Panc1 (cell line): ENCODE data around the gene IGBP1. TPM values are rescaled to one million over a fixed set of nuclear protein-coding genes. Genes with fewer than 3 reads are reported as not detected.

ENCODE experiments used
- ATAC-seq: fragments of 200-7000 bp; cut with Tn5 transposase; 2 replicates; pipeline ENCODE4 v1.9.1; 2020; ENCODE audit warnings: mild to moderate bottlenecking, moderate library complexity
- BruUV-seq: library from RNA; stranded (reverse); fragments of 400-500 nt; replicated peaks from 2 replicates; lab custom pipeline; 2021; lab: Mats Ljungman, UMichigan
- CTCF ChIA-PET: fragments of 300-600 bp; sonication (Branson Sonifier 250); formaldehyde crosslinking; loops from one replicate; lab custom pipeline; 2022; ENCODE audit warnings: antibody characterized with exemption; lab: Charles Lee
- POLR2A ChIA-PET: fragments of 300-600 bp; sonication (Branson Sonifier 250); formaldehyde crosslinking; loops from one replicate; lab custom pipeline; 2022; ENCODE audit warnings: antibody characterized with exemption; lab: Charles Lee
- DNase-seq: peaks from one replicate; pipeline ENCODE4 v3.0.0-alpha.2; 2010; ENCODE audit warnings: low read depth, low spot score
- H3K27ac ChIP-seq: 2 replicates; pipeline ENCODE4 v1.5.1; 2011; ENCODE audit warnings: mild to moderate bottlenecking, low read length, inconsistent platforms
- H3K27me3 ChIP-seq: fragments of 200-500 bp; sonication (Bioruptor generic); 2 replicates; pipeline ENCODE4 v1.6.0; 2014; ENCODE audit warnings: low read length, inconsistent platforms; ENCODE audit not compliant: control insufficient read depth, insufficient read depth
- H3K36me3 ChIP-seq: fragments of 200-500 bp; sonication (Bioruptor generic); 2 replicates; pipeline ENCODE4 v1.5.1; 2014; ENCODE audit warnings: inconsistent platforms, mild to moderate bottlenecking, low read length, moderate library complexity; ENCODE audit not compliant: control insufficient read depth, insufficient read depth
- H3K4me1 ChIP-seq: 2 replicates; pipeline ENCODE4 v1.5.1; 2011; ENCODE audit warnings: inconsistent platforms, mild to moderate bottlenecking, low read length, moderate library complexity; ENCODE audit not compliant: control insufficient read depth, insufficient read depth
- H3K4me3 ChIP-seq, 2 experiments: 2 replicates each; pipeline ENCODE4 v1.5.1; 2011 to 2012; ENCODE audit warnings: low read depth in 2 of 2, low read length in 2 of 2, mild to moderate bottlenecking in 2 of 2, inconsistent platforms in 1 of 2, moderate library complexity in 1 of 2
- H3K9me3 ChIP-seq: fragments of 200-500 bp; sonication (Bioruptor generic); 2 replicates; pipeline ENCODE4 v1.5.1; 2014; ENCODE audit warnings: low read depth, mild to moderate bottlenecking, inconsistent platforms, low read length, moderate library complexity; ENCODE audit not compliant: control insufficient read depth, insufficient read depth
- CTCF ChIP-seq: fragments of 450-650 bp; IDR thresholded peaks from 2 replicates; pipeline ENCODE4 v1.5.1; 2017; ENCODE audit warnings: mild to moderate bottlenecking
- POLR2AphosphoS5 ChIP-seq: IDR thresholded peaks from 2 replicates; pipeline ENCODE4 v1.6.1; 2012; ENCODE audit warnings: mild to moderate bottlenecking, low read depth, low read length, moderate library complexity
- REST ChIP-seq, 2 experiments: IDR thresholded peaks; 2 replicates each; pipeline ENCODE4 v1.6.1; 2011 to 2012; ENCODE audit warnings: low read depth in 2 of 2, control low read depth in 1 of 2, low read length in 1 of 2, mild to moderate bottlenecking in 1 of 2, moderate library complexity in 1 of 2; ENCODE audit not compliant: insufficient read depth in 1 of 2
- SIN3A ChIP-seq: IDR thresholded peaks from 2 replicates; pipeline ENCODE4 v1.6.1; 2012; ENCODE audit warnings: low read depth, mild to moderate bottlenecking, low read length, moderate library complexity, borderline replicate concordance; ENCODE audit not compliant: insufficient read depth
- TCF7L2 ChIP-seq: IDR thresholded peaks from 2 replicates; pipeline ENCODE4 v1.6.1; 2011; ENCODE audit warnings: mild to moderate bottlenecking, low read depth, low read length, inconsistent platforms
- in situ Hi-C: cut with HindIII; loops from 2 replicates; pipeline ENCODE4 v1.10.0; 2016; ENCODE audit warnings: low sequenced_read_pairs, low pct_unique_long_range_greater_than_20kb
- intact Hi-C: fragments of 100-400 bp; cut with micrococcal nuclease; formaldehyde crosslinking; loops from one replicate; pipeline ENCODE4 v1.10.0; 2022; ENCODE audit not compliant: unreplicated experiment
- total RNA-seq: library from RNA; stranded (reverse); gene quantifications from one replicate; pipeline ENCODE4 v1.2.1, GENCODE V29; 2021; ENCODE audit not compliant: unreplicated experiment

Gene IGBP1
- total RNA-seq, 1 experiment from 2014 or later: 36.9 TPM

GRCh38 chrX:70166601-70167590 lies 33.6 kb downstream of the IGBP1 start:
- CTCF ChIA-PET: no interaction called here
- no peak for TF ChIP-seq REST (IDR thresholded peaks at IDR 0.05; ENCODE audit: insufficient read depth in 1 of 2, low read depth in 2 of 2, low read length in 1 of 2)
- TF ChIP-seq POLR2AphosphoS5: no peak
- TF ChIP-seq CTCF: no peak
- TF ChIP-seq SIN3A: no peak
- no peak for TF ChIP-seq TCF7L2
- H3K27me3 ChIP-seq: no peaks in the 10 kb centered on the region
- H3K4me3 ChIP-seq: no peak overlapping the region
- intact Hi-C loops: no loop called here
- H3K36me3 ChIP-seq: peaks cover 2% of the 10 kb centered on the region; the same call in 1 of the 2 replicates
- H3K4me1 ChIP-seq: peaks cover 13% of the 10 kb centered on the region
- DNase-seq (no peak), ATAC-seq (peak; percentile 64)
- in situ Hi-C loops: no loop called here
- H3K27ac ChIP-seq: no peak overlapping the region
- H3K9me3 ChIP-seq: no peaks in the 10 kb centered on the region
- POLR2A ChIA-PET: no interaction called here
- no TSS peak for BruUV-seq

GRCh38 chrX:70168238-70169188 lies 35.3 kb downstream of the IGBP1 start:
- DNase-seq: no peak
- H3K4me3 ChIP-seq: no peak overlapping the region
- H3K27ac ChIP-seq: 0 out of 2 replicates have a peak overlapping the region, but pooled peaks have one; percentile 12
- no TSS peak for BruUV-seq
- intact Hi-C loops (no loop called here), in situ Hi-C loops (no loop called here)
- peaks cover 13% of the 10 kb centered on the region for H3K4me1 ChIP-seq
- peaks cover 2% of the 10 kb centered on the region; the same call in 1 of the 2 replicates for H3K36me3 ChIP-seq
- no peaks in the 10 kb centered on the region for H3K27me3 ChIP-seq
- ATAC-seq: peak; percentile 58
- H3K9me3 ChIP-seq: no peaks in the 10 kb centered on the region
- ChIA-PET POLR2A (interaction anchor here (0.6 kb wide), 1 partner anchor 266 kb away, joined by 3 read pairs; no protein-coding TSS in a partner anchor), CTCF (interaction anchor here (0.6 kb wide), 1 partner anchor 732 kb away, joined by 5 read pairs; no protein-coding TSS in a partner anchor)
- TF ChIP-seq POLR2AphosphoS5 (no peak), SIN3A (no peak), REST (IDR thresholded peaks at IDR 0.05; ENCODE audit: insufficient read depth in 1 of 2, low read depth in 2 of 2, low read length in 1 of 2) (no peak), CTCF (no peak), TCF7L2 (no peak)
